Chondrocyte (in vitro differentiated cells): ENCODE data around the gene ZNF627. TPM values are rescaled to one million over a fixed set of nuclear protein-coding genes. Genes with fewer than 3 reads are reported as not detected.
"Not testable (repeated sequence)": the region's sequence is repeated elsewhere in the genome, so short reads cannot be mapped to it uniquely, and the experiment has no call there.

Source experiments
- DNase-seq: peaks from one replicate; pipeline ENCODE4 v3.0.0; 2021; ENCODE audit warnings: mixed read lengths, low spot score
- H3K27ac Mint-ChIP-seq: one replicate; pipeline ENCODE4 v1.8.0; 2021; ENCODE audit warnings: mild to moderate bottlenecking, moderate library complexity, mixed read lengths; ENCODE audit not compliant: unreplicated experiment
- H3K27me3 Mint-ChIP-seq: 2 replicates; pipeline ENCODE4 v1.8.0; 2021; ENCODE audit warnings: low read depth, mixed read lengths
- H3K36me3 Mint-ChIP-seq: 2 replicates; pipeline ENCODE4 v1.8.0; 2021; ENCODE audit warnings: low read depth, mixed read lengths
- H3K4me1 Mint-ChIP-seq: 2 replicates; pipeline ENCODE4 v1.8.0; 2021; ENCODE audit warnings: low read depth, mild to moderate bottlenecking, mixed read lengths
- H3K4me3 Mint-ChIP-seq: one replicate; pipeline ENCODE4 v1.8.0; 2021; ENCODE audit warnings: mild to moderate bottlenecking, moderate library complexity, mixed read lengths; ENCODE audit not compliant: unreplicated experiment
- H3K9me3 Mint-ChIP-seq: 2 replicates; pipeline ENCODE4 v1.8.0; 2021; ENCODE audit warnings: low read depth, mixed read lengths
- total RNA-seq: library from RNA; stranded (reverse); gene quantifications from 3 replicates; pipeline ENCODE4 v1.2.1, GENCODE V29; 2021
- TF ChIP-seq, protein P1 (sequence below): fragments of 200-600 bp; sonication (generic); IDR thresholded peaks from 2 replicates; pipeline ENCODE4 v1.5.0; 2021; ENCODE audit warnings: antibody characterized with exemption, mild to moderate bottlenecking, moderate library complexity

The ZNF627 gene
- total RNA-seq, 1 donor from 2014 or later, result 14.2 TPM

DNA sequence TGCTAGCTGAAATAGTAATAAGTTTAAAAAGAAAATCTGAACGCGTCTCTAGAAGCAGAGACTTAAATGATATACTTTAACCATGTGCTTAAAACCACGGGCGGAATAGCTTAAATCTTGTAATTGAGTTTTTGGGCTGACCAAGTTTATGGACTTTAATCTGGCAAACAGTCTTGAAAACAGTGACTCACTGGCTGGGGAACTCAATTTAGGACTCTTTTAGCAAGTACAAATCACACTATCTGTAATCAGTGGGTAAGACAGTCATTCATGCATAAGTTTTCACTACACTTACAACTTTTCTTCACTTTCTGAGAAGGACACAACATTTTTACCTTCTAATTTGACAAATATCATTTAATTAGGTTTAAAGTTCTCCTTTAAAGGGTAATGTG, 26.8 kb downstream of the ZNF627 start:
- TF ChIP-seq, protein P1, sequence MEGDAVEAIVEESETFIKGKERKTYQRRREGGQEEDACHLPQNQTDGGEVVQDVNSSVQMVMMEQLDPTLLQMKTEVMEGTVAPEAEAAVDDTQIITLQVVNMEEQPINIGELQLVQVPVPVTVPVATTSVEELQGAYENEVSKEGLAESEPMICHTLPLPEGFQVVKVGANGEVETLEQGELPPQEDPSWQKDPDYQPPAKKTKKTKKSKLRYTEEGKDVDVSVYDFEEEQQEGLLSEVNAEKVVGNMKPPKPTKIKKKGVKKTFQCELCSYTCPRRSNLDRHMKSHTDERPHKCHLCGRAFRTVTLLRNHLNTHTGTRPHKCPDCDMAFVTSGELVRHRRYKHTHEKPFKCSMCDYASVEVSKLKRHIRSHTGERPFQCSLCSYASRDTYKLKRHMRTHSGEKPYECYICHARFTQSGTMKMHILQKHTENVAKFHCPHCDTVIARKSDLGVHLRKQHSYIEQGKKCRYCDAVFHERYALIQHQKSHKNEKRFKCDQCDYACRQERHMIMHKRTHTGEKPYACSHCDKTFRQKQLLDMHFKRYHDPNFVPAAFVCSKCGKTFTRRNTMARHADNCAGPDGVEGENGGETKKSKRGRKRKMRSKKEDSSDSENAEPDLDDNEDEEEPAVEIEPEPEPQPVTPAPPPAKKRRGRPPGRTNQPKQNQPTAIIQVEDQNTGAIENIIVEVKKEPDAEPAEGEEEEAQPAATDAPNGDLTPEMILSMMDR, result no peak
- Mint-ChIP-seq H3K4me3 (no peak overlapping the region), H3K36me3 (peaks cover 18% of the 10 kb centered on the region), H3K27me3 (no peaks in the 10 kb centered on the region), H3K27ac (peak overlapping the region; percentile 86), H3K4me1 (peaks cover 25% of the 10 kb centered on the region), H3K9me3 (no peaks in the 10 kb centered on the region)
- no peak for DNase-seq

DNA sequence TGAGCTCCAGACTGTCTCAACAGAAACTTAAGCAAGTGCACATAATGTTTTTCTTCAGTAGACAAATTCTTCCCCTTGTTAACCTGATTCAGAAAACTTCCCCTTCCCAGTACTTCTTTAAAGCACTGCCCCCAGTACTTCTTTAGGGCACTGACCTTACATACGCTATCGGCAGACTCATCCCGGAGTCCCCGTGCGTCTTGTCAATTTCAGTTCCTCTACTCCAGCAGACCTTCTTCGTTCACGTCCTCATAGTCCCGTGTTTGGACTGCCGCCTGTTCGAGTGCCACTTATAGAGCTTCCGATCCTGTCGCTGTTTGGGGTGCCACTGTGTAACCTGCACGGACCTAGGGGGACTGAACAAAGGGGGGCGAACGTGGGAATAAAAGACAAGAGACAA, 29.0 kb downstream of the ZNF627 start:
- Mint-ChIP-seq H3K27me3 (no peaks in the 10 kb centered on the region), H3K9me3 (no peaks in the 10 kb centered on the region), H3K36me3 (peaks cover 3% of the 10 kb centered on the region), H3K4me1 (peaks cover 25% of the 10 kb centered on the region), H3K27ac (no peak overlapping the region), H3K4me3 (no peak overlapping the region)
- TF ChIP-seq, protein P1, result no peak
- no peak for DNase-seq

- Mint-ChIP-seq H3K4me3 (no peak overlapping the region), H3K9me3 (peaks cover 5% of the 10 kb centered on the region), H3K4me1 (no peaks in the 10 kb centered on the region), H3K27ac (no peak overlapping the region), H3K36me3 (no peaks in the 10 kb centered on the region), H3K27me3 (no peaks in the 10 kb centered on the region)
- TF ChIP-seq, protein P1, result no peak
- DNase-seq, result no peak
These were observed 35.9 kb downstream of the ZNF627 start for GRCh38 chr19:11633223-11633622.

DNA sequence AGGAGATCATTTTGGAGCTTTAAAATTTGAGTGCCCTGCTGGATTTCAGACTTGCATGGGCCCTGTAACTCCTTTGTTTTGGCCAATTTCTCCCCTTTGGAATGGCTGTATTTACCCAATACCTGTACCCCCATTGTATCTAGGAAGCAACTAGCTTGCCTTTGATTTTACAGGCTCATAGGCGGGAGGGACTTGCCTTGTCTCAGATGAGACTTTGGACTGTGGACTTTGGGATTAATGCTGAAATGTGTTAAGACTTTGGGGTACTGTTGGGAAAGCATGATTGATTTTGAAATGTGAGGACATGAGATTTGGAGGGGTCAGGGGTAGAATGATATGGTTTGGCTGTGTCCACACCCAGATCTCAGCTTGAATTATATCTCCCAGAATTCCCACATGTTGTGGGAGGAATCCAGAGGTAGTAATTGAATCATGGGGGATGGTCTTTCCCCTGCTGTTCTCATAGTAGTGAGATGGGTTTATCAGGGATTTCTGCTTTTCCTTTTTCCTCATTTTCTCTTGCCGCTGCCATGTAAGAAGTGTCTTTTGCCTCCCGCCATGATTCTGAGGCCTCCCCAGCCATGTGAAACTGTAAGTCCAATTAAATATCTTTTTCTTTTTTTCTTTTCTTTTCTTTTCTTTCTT, 36.9 kb downstream of the ZNF627 start:
- H3K27me3 Mint-ChIP-seq, H3K27ac Mint-ChIP-seq, H3K4me3 Mint-ChIP-seq, DNase-seq, H3K36me3 Mint-ChIP-seq, H3K9me3 Mint-ChIP-seq, H3K4me1 Mint-ChIP-seq: not testable (repeated sequence)

- TF ChIP-seq, protein P1, result no peak
- Mint-ChIP-seq H3K4me3 (peak overlapping the region; percentile 79), H3K9me3 (peaks cover 5% of the 10 kb centered on the region), H3K27me3 (no peaks in the 10 kb centered on the region), H3K4me1 (no peaks in the 10 kb centered on the region), H3K36me3 (no peaks in the 10 kb centered on the region), H3K27ac (no peak overlapping the region)
- no peak for DNase-seq
These were observed 41.9 kb downstream of the ZNF627 start for GRCh38 chr19:11639245-11639601.
